ENCODE results near the gene ROR2. TPM values are rescaled to one million over a fixed set of nuclear protein-coding genes. Genes with fewer than 3 reads are reported as not detected.

The ROR2 gene
- total and polyA plus RNA-seq, 3 experiments from 2014 or later = 2.0 TPM; not detected in 2

- ChIA-PET POLR2A (no interaction called here), CTCF (no interaction called here)
- Mint-ChIP-seq H3K27me3 (peaks cover 24 to 42% of the 10 kb centered on the region in 2 donors), H3K9me3 (peaks cover 0 to 7% (median 3%) of the 10 kb centered on the region in 5 donors), H3K27ac (no peak overlapping the region), H3K4me3 (no peak overlapping the region), H3K4me1 (no peaks in the 10 kb centered on the region), H3K36me3 (peaks cover 0 to 3% (median 0%) of the 10 kb centered on the region in 3 donors)
- DNase-seq = no peak
- Histone ChIP-seq H3K36me3 (ENCODE audit: insufficient read depth, low read length) (no peaks in the 10 kb centered on the region), H3K9me3 (ENCODE audit: low read length) (no peaks in the 10 kb centered on the region), H3K4me3 (ENCODE audit: low read length) (no peak overlapping the region), H3K4me1 (ENCODE audit: insufficient read depth, low read length) (no peaks in the 10 kb centered on the region), H3K27me3 (ENCODE audit: insufficient read depth, low read length, poor library complexity, severe bottlenecking) (peaks cover 6% of the 10 kb centered on the region), H3K27ac (ENCODE audit: low read depth, low read length) (no peak overlapping the region)
Measured at GRCh38 chr9:91766315-91767069, 183.5 kb downstream of the ROR2 start.

- peaks cover 20 to 42% of the 10 kb centered on the region in 2 donors for H3K27me3 Mint-ChIP-seq
- CTCF ChIA-PET = no interaction called here
- Histone ChIP-seq H3K9me3 (ENCODE audit: low read length) (no peaks in the 10 kb centered on the region), H3K27ac (ENCODE audit: low read depth, low read length) (no peak overlapping the region), H3K4me3 (ENCODE audit: low read length) (no peak overlapping the region), H3K36me3 (ENCODE audit: insufficient read depth, low read length) (no peaks in the 10 kb centered on the region), H3K27me3 (ENCODE audit: insufficient read depth, low read length, poor library complexity, severe bottlenecking) (peaks cover 6% of the 10 kb centered on the region), H3K4me1 (ENCODE audit: insufficient read depth, low read length) (no peaks in the 10 kb centered on the region)
- H3K36me3 Mint-ChIP-seq = peaks cover 0 to 3% (median 0%) of the 10 kb centered on the region in 3 donors
- peaks cover 0 to 8% (median 3%) of the 10 kb centered on the region in 5 donors for H3K9me3 Mint-ChIP-seq
- no peak overlapping the region for H3K27ac Mint-ChIP-seq
- H3K4me3 Mint-ChIP-seq = no peak overlapping the region
- DNase-seq = no peak
- POLR2A ChIA-PET = no interaction called here
- no peaks in the 10 kb centered on the region for H3K4me1 Mint-ChIP-seq
Measured at GRCh38 chr9:91765296-91765695, 184.7 kb downstream of the ROR2 start.

- ChIA-PET CTCF (no interaction called here), POLR2A (interaction anchor here (0.5 kb wide), 1 partner anchor 27 kb away, joined by 3 read pairs; no protein-coding TSS in a partner anchor)
- no peak for DNase-seq
- H3K27ac ChIP-seq (ENCODE audit: low read depth, low read length) = no peak overlapping the region
- no peaks in the 10 kb centered on the region for H3K4me1 Mint-ChIP-seq
- no peak overlapping the region for H3K4me3 ChIP-seq (ENCODE audit: low read length)
- H3K9me3 ChIP-seq (ENCODE audit: low read length) = no peaks in the 10 kb centered on the region
- H3K4me3 Mint-ChIP-seq = no peak overlapping the region
- H3K36me3 Mint-ChIP-seq = peaks cover 0 to 3% (median 0%) of the 10 kb centered on the region in 3 donors
- H3K9me3 Mint-ChIP-seq = peaks cover 0 to 8% (median 3%) of the 10 kb centered on the region in 5 donors
- H3K4me1 ChIP-seq (ENCODE audit: insufficient read depth, low read length) = no peaks in the 10 kb centered on the region
- peaks cover 18 to 36% of the 10 kb centered on the region in 2 donors for H3K27me3 Mint-ChIP-seq
- peaks cover 6% of the 10 kb centered on the region for H3K27me3 ChIP-seq (ENCODE audit: insufficient read depth, low read length, poor library complexity, severe bottlenecking)
- no peak overlapping the region for H3K27ac Mint-ChIP-seq
- no peaks in the 10 kb centered on the region for H3K36me3 ChIP-seq (ENCODE audit: insufficient read depth, low read length)
Measured at GRCh38 chr9:91764661-91765060, 185.4 kb downstream of the ROR2 start.

- H3K27ac Mint-ChIP-seq = no peak overlapping the region
- no peaks in the 10 kb centered on the region for H3K27me3 ChIP-seq (ENCODE audit: insufficient read depth, low read length, poor library complexity, severe bottlenecking)
- DNase-seq = no peak
- H3K36me3 Mint-ChIP-seq = peaks cover 0 to 3% (median 0%) of the 10 kb centered on the region in 3 donors
- H3K27me3 Mint-ChIP-seq = peaks cover 7 to 19% of the 10 kb centered on the region in 2 donors
- peaks cover 0 to 8% (median 3%) of the 10 kb centered on the region in 5 donors for H3K9me3 Mint-ChIP-seq
- no peak overlapping the region for H3K27ac ChIP-seq (ENCODE audit: low read depth, low read length)
- CTCF ChIA-PET = no interaction called here
- H3K4me3 ChIP-seq (ENCODE audit: low read length) = no peak overlapping the region
- H3K4me1 ChIP-seq (ENCODE audit: insufficient read depth, low read length) = no peaks in the 10 kb centered on the region
- H3K9me3 ChIP-seq (ENCODE audit: low read length) = no peaks in the 10 kb centered on the region
- POLR2A ChIA-PET = no interaction called here
- H3K4me3 Mint-ChIP-seq = no peak overlapping the region
- H3K4me1 Mint-ChIP-seq = no peaks in the 10 kb centered on the region
- no peaks in the 10 kb centered on the region for H3K36me3 ChIP-seq (ENCODE audit: insufficient read depth, low read length)
Measured at GRCh38 chr9:91761362-91761761, 188.7 kb downstream of the ROR2 start.

GRCh38 chr9:91760906-91761305 lies 189.1 kb downstream of the ROR2 start:
- Histone ChIP-seq H3K36me3 (ENCODE audit: insufficient read depth, low read length) (no peaks in the 10 kb centered on the region), H3K9me3 (ENCODE audit: low read length) (no peaks in the 10 kb centered on the region), H3K27ac (ENCODE audit: low read depth, low read length) (no peak overlapping the region), H3K4me1 (ENCODE audit: insufficient read depth, low read length) (no peaks in the 10 kb centered on the region), H3K4me3 (ENCODE audit: low read length) (no peak overlapping the region), H3K27me3 (ENCODE audit: insufficient read depth, low read length, poor library complexity, severe bottlenecking) (no peaks in the 10 kb centered on the region)
- Mint-ChIP-seq H3K27me3 (peaks cover 6 to 14% of the 10 kb centered on the region in 2 donors), H3K9me3 (peaks cover 0 to 8% (median 3%) of the 10 kb centered on the region in 5 donors), H3K4me3 (peak overlapping the region in 1 of 7 donors; percentile 57), H3K4me1 (no peaks in the 10 kb centered on the region), H3K36me3 (peaks cover 0 to 3% (median 0%) of the 10 kb centered on the region in 3 donors), H3K27ac (no peak overlapping the region)
- CTCF ChIA-PET = no interaction called here
- POLR2A ChIA-PET = no interaction called here
- no peak for DNase-seq

- POLR2A ChIA-PET = no interaction called here
Measured at GRCh38 chr9:91758491-91758981, 191.5 kb downstream of the ROR2 start.

GRCh38 chr9:91757782-91758181 lies 192.2 kb downstream of the ROR2 start:
- no peak overlapping the region for H3K4me3 Mint-ChIP-seq
- Histone ChIP-seq H3K27me3 (ENCODE audit: insufficient read depth, low read length, poor library complexity, severe bottlenecking) (no peaks in the 10 kb centered on the region), H3K36me3 (ENCODE audit: insufficient read depth, low read length) (no peaks in the 10 kb centered on the region), H3K4me1 (ENCODE audit: insufficient read depth, low read length) (no peaks in the 10 kb centered on the region), H3K4me3 (ENCODE audit: low read length) (no peak overlapping the region), H3K9me3 (ENCODE audit: low read length) (no peaks in the 10 kb centered on the region), H3K27ac (ENCODE audit: low read depth, low read length) (no peak overlapping the region)
- ChIA-PET CTCF (no interaction called here), POLR2A (no interaction called here)
- H3K9me3 Mint-ChIP-seq = peaks cover 0 to 8% (median 3%) of the 10 kb centered on the region in 5 donors
- peaks cover 5 to 7% of the 10 kb centered on the region in 2 donors for H3K27me3 Mint-ChIP-seq
- no peaks in the 10 kb centered on the region for H3K36me3 Mint-ChIP-seq
- no peaks in the 10 kb centered on the region for H3K4me1 Mint-ChIP-seq
- H3K27ac Mint-ChIP-seq = no peak overlapping the region
- DNase-seq = no peak

More at GRCh38 chr9:91758491-91758981, 191.5 kb downstream of the ROR2 start:
- H3K27ac ChIP-seq (ENCODE audit: low read depth, low read length) = no peak overlapping the region
- H3K4me1 Mint-ChIP-seq = no peaks in the 10 kb centered on the region
- no peak for DNase-seq
- peaks cover 5 to 7% of the 10 kb centered on the region in 2 donors for H3K27me3 Mint-ChIP-seq
- H3K4me3 Mint-ChIP-seq = no peak overlapping the region
- H3K36me3 ChIP-seq (ENCODE audit: insufficient read depth, low read length) = no peaks in the 10 kb centered on the region
- H3K27ac Mint-ChIP-seq = no peak overlapping the region
- H3K27me3 ChIP-seq (ENCODE audit: insufficient read depth, low read length, poor library complexity, severe bottlenecking) = no peaks in the 10 kb centered on the region
- H3K4me1 ChIP-seq (ENCODE audit: insufficient read depth, low read length) = no peaks in the 10 kb centered on the region
- CTCF ChIA-PET = no interaction called here
- H3K4me3 ChIP-seq (ENCODE audit: low read length) = no peak overlapping the region
- no peaks in the 10 kb centered on the region for H3K36me3 Mint-ChIP-seq
- H3K9me3 Mint-ChIP-seq = peaks cover 0 to 8% (median 3%) of the 10 kb centered on the region in 5 donors
- H3K9me3 ChIP-seq (ENCODE audit: low read length) = no peaks in the 10 kb centered on the region

- Mint-ChIP-seq H3K27ac (peak overlapping the region in 1 of 8 donors; percentile 83), H3K9me3 (peaks cover 0 to under 1% (median 0%) of the 10 kb centered on the region in 5 donors), H3K27me3 (peaks cover 5 to 7% of the 10 kb centered on the region in 2 donors), H3K36me3 (no peaks in the 10 kb centered on the region), H3K4me1 (no peaks in the 10 kb centered on the region), H3K4me3 (no peak overlapping the region)
- CTCF ChIA-PET = no interaction called here
- Histone ChIP-seq H3K27me3 (ENCODE audit: insufficient read depth, low read length, poor library complexity, severe bottlenecking) (no peaks in the 10 kb centered on the region), H3K36me3 (ENCODE audit: insufficient read depth, low read length) (no peaks in the 10 kb centered on the region), H3K4me1 (ENCODE audit: insufficient read depth, low read length) (no peaks in the 10 kb centered on the region), H3K4me3 (ENCODE audit: low read length) (no peak overlapping the region), H3K9me3 (ENCODE audit: low read length) (no peaks in the 10 kb centered on the region), H3K27ac (ENCODE audit: low read depth, low read length) (no peak overlapping the region)
- POLR2A ChIA-PET = no interaction called here
- DNase-seq = no peak
Measured at GRCh38 chr9:91756510-91756780, 193.6 kb downstream of the ROR2 start.

Data from CD8-positive, alpha-beta memory T cell (primary cell).